Glomerular visceral epithelial cell (primary cell): ENCODE results near the gene TMEM108.
A peak's percentile ranks its signal among the peaks of the same experiment; 100 is the strongest.

Experiments used
- DNase-seq: peaks from one replicate; pipeline ENCODE4 v3.0.0-alpha.2; 2016; ENCODE audit errors: extremely low spot score

The TMEM108 gene

GRCh38 chr3:133227813-133228212, 189.6 kb downstream of the TMEM108 start:
- DNase-seq = no peak

- no peak for DNase-seq
Observed at GRCh38 chr3:133230195-133230594, 192.0 kb downstream of the TMEM108 start.

- no peak for DNase-seq
Observed at GRCh38 chr3:133236901-133237300, 198.7 kb downstream of the TMEM108 start.

GRCh38 chr3:133237380-133237779, 199.2 kb downstream of the TMEM108 start:
- no peak for DNase-seq

- DNase-seq = no peak
Observed at GRCh38 chr3:133238015-133238414, 199.8 kb downstream of the TMEM108 start.

GRCh38 chr3:133246119-133246518, 207.9 kb downstream of the TMEM108 start:
- no peak for DNase-seq

- DNase-seq = no peak
Observed at GRCh38 chr3:133246773-133247172, 208.6 kb downstream of the TMEM108 start.

GRCh38 chr3:133248389-133248788, 210.2 kb downstream of the TMEM108 start:
- DNase-seq = no peak

- no peak for DNase-seq
Observed at GRCh38 chr3:133249490-133249889, 211.3 kb downstream of the TMEM108 start.

GRCh38 chr3:133254151-133254550, 216.0 kb downstream of the TMEM108 start:
- no peak for DNase-seq

- no peak for DNase-seq
Observed at GRCh38 chr3:133254716-133255115, 216.5 kb downstream of the TMEM108 start.

- DNase-seq = peak; percentile 2
Observed at GRCh38 chr3:133256787-133257483, 218.7 kb downstream of the TMEM108 start.

- DNase-seq = peak; percentile 38
Observed at GRCh38 chr3:133258358-133258757, 220.2 kb downstream of the TMEM108 start.

GRCh38 chr3:133259767-133260166, 221.6 kb downstream of the TMEM108 start:
- no peak for DNase-seq

- DNase-seq = no peak
Observed at GRCh38 chr3:133262333-133262732, 224.1 kb downstream of the TMEM108 start.

- no peak for DNase-seq
Observed at GRCh38 chr3:133264920-133265319, 226.7 kb downstream of the TMEM108 start.

- no peak for DNase-seq
Observed at GRCh38 chr3:133268726-133269134, 230.5 kb downstream of the TMEM108 start.

GRCh38 chr3:133269393-133269792, 231.2 kb downstream of the TMEM108 start:
- DNase-seq = no peak

GRCh38 chr3:133270631-133271030, 232.4 kb downstream of the TMEM108 start:
- no peak for DNase-seq

- DNase-seq = no peak
Observed at GRCh38 chr3:133271042-133271441, 232.9 kb downstream of the TMEM108 start.

- no peak for DNase-seq
Observed at GRCh38 chr3:133271539-133271938, 233.3 kb downstream of the TMEM108 start.

- no peak for DNase-seq
Observed at GRCh38 chr3:133273346-133273745, 235.2 kb downstream of the TMEM108 start.

- DNase-seq = no peak
Observed at GRCh38 chr3:133274477-133274876, 236.3 kb downstream of the TMEM108 start.

- DNase-seq = no peak
Observed at GRCh38 chr3:133276594-133276993, 238.4 kb downstream of the TMEM108 start.
